K562 (cell line): Measurements from ENCODE around the gene PARP15. TPM values are rescaled to one million over a fixed set of nuclear protein-coding genes. Genes with fewer than 3 reads are reported as not detected.

Experiments
- CXXC5 ChIP-seq: fragments of 250-450 bp; sonication (Bioruptor Pico); IDR thresholded peaks from 2 replicates; pipeline ENCODE4 v1.8.0; 2022; ENCODE audit warnings: inconsistent platforms, mild to moderate bottlenecking, moderate library complexity
- ELF1 ChIP-seq: fragments of 200-800 bp; sonication (Bioruptor generic); IDR thresholded peaks from 2 replicates; pipeline ENCODE4 v1.6.1; 2016; ENCODE audit warnings: missing genetic modification characterization, missing compliant biosample characterization
- L3MBTL2 ChIP-seq: fragments of 450-650 bp; IDR thresholded peaks from 2 replicates; pipeline ENCODE4 v1.6.1; 2016; ENCODE audit warnings: mild to moderate bottlenecking, moderate library complexity
- NRF1 ChIP-seq, 2 experiments: fragments of 450-650 bp; IDR thresholded peaks in 1 of 2; conservative IDR thresholded peaks in 1 of 2; 2 replicates each; pipeline ENCODE4 v1.6.1; 2014; ENCODE audit warnings: mild to moderate bottlenecking in 2 of 2
- ZNF239 ChIP-seq: fragments of 250-450 bp; sonication (Bioruptor Pico); IDR thresholded peaks from 2 replicates; pipeline ENCODE4 v1.4.0; 2020; ENCODE audit warnings: mild to moderate bottlenecking
- polyA plus RNA-seq, 8 experiments: library from polyadenylated mRNA; depleted of rRNA in 4 of 8; stranded (reverse) in 5 of 8; unstranded in 3 of 8; fragments of >200 nt; fragmentation: Nextera tagmentation in 2 of 8; fragmentation: Illumina TruSeq in 1 of 8; extraction: Ambion mirVana in 2 of 8; extraction: Trizol in 1 of 8; gene quantifications; 2 replicates each; pipeline versions ENCODE4 v1.2.1 to v1.2.3, GENCODE V29; 2011 to 2014; ENCODE audit warnings: inconsistent platforms in 1 of 8, missing spikeins in 1 of 8
- total RNA-seq, 7 experiments: library from RNA; depleted of rRNA in 6 of 7; stranded (reverse); fragments of >200 nt in 6 of 7; fragmentation: Illumina TruSeq in 2 of 7; extraction: Trizol in 2 of 7; gene quantifications; 2 replicates each; pipeline versions ENCODE4 v1.2.1 to v1.2.3, GENCODE V29; 2011 to 2021; ENCODE audit warnings: low replicate concordance in 1 of 7
- TF ChIP-seq, protein P1 (sequence below): fragments of 450-650 bp; formaldehyde crosslinking; IDR thresholded peaks from 2 replicates; pipeline ENCODE4 v1.4.0; 2020; ENCODE audit warnings: mild to moderate bottlenecking, moderate library complexity
- TF ChIP-seq, protein P2 (sequence below), 2 experiments: IDR thresholded peaks; 2 replicates each; pipeline ENCODE4 v1.6.1; 2011; ENCODE audit warnings: borderline replicate concordance in 1 of 2, control low read depth in 1 of 2, low read depth in 1 of 2, low read length in 1 of 2, mild to moderate bottlenecking in 1 of 2, mixed read lengths in 1 of 2, moderate library complexity in 1 of 2; ENCODE audit not compliant: insufficient read depth in 1 of 2, insufficient read length in 1 of 2, poor library complexity in 1 of 2, severe bottlenecking in 1 of 2; ENCODE audit errors: extremely low read depth in 1 of 2
- TF ChIP-seq, protein P3 (sequence below): fragments of 450-650 bp; formaldehyde crosslinking; IDR thresholded peaks from 2 replicates; pipeline ENCODE4 v1.4.0; 2020; ENCODE audit warnings: mild to moderate bottlenecking, moderate library complexity

The PARP15 gene
- total and polyA plus RNA-seq, 9 of the 15 experiments (the other 6 are each of a cell fraction or from before 2014, with no cell fraction given), result 0.05 to 0.40 (median 0.13) TPM

DNA sequence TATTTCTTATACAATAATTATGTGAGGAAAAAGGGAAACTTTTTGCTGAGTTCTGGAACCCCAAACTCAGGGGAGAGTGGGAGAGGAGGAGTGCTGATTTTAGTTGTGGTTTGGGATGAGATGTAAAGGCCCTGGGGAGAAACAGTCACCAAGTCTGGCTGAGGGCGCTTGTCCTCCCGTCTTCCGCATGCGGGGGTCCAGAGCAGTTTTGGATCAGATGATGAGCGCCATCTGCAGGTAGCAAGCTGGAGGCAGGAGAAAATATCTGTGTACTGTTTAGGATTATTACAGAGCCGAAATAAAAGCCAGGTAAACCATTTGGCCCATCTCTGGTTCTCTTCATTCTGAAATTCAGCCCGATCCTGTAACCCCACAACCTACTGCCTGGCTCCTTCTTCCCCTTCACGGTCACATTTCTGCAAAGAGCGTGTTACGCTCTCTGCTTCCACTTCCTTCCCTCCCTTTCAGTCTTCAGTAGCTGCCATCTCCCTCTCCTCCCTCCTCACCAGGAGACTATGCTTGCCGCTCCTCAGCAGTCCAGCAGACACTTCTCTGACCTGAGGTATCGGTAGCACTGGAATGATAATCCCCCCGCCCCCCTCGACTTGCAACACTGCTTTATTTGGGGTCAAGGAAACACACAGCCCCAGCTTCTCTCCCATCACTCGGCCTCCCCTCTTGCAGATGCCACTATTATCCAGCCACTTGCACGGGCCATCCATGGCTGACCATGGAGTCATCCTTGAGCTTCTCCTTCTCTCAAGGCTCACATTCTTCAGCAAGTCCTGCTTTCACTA lies 101.8 kb downstream of the PARP15 start (continued):
- TF ChIP-seq NRF1 (conservative IDR thresholded peaks at IDR 0.05 in 1 of 2, IDR thresholded peaks at IDR 0.05 in 1 of 2) (0 out of 4 replicates have a peak, but pooled peaks of 1 of the 2 experiments have one; percentile 10), CXXC5 (CRISPR knock-in tag) (peak; percentile 36; the same call in 1 of the 2 replicates), ELF1 (peak; percentile 77; the same call in 1 of the 2 replicates), L3MBTL2 (peak; percentile 11; the same call in 1 of the 2 replicates), ZNF239 (CRISPR knock-in tag) (no peak)
- TF ChIP-seq, protein P1, sequence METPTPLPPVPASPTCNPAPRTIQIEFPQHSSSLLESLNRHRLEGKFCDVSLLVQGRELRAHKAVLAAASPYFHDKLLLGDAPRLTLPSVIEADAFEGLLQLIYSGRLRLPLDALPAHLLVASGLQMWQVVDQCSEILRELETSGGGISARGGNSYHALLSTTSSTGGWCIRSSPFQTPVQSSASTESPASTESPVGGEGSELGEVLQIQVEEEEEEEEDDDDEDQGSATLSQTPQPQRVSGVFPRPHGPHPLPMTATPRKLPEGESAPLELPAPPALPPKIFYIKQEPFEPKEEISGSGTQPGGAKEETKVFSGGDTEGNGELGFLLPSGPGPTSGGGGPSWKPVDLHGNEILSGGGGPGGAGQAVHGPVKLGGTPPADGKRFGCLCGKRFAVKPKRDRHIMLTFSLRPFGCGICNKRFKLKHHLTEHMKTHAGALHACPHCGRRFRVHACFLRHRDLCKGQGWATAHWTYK (CRISPR knock-in tag), result no peak
- TF ChIP-seq, protein P2, sequence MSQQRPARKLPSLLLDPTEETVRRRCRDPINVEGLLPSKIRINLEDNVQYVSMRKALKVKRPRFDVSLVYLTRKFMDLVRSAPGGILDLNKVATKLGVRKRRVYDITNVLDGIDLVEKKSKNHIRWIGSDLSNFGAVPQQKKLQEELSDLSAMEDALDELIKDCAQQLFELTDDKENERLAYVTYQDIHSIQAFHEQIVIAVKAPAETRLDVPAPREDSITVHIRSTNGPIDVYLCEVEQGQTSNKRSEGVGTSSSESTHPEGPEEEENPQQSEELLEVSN (IDR thresholded peaks at IDR 0.05; ENCODE audit: borderline replicate concordance in 1 of 2, extremely low read depth in 1 of 2, insufficient read depth in 1 of 2, insufficient read length in 1 of 2, low read depth in 1 of 2, low read length in 1 of 2, poor library complexity in 1 of 2, severe bottlenecking in 1 of 2), result peak in 1 of 2 experiments; percentile 27
- TF ChIP-seq, protein P3, sequence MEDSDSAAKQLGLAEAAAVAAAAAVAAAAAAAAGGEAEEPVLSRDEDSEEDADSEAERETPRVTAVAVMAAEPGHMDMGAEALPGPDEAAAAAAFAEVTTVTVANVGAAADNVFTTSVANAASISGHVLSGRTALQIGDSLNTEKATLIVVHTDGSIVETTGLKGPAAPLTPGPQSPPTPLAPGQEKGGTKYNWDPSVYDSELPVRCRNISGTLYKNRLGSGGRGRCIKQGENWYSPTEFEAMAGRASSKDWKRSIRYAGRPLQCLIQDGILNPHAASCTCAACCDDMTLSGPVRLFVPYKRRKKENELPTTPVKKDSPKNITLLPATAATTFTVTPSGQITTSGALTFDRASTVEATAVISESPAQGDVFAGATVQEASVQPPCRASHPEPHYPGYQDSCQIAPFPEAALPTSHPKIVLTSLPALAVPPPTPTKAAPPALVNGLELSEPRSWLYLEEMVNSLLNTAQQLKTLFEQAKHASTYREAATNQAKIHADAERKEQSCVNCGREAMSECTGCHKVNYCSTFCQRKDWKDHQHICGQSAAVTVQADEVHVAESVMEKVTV (CRISPR knock-in tag), result peak; percentile 82
